Stimulated activated memory B cell treated with anti-CD40 and anti-IgM and Interleukin-4, amounts not matched to agents 10 μg/mL and 1 μg/mL and 100 μg/mL, for 72 hours (primary cell): ENCODE measurements around the gene TBC1D2B.
"Not testable (repeated sequence)": the region's sequence is repeated elsewhere in the genome, so short reads cannot be mapped to it uniquely, and the experiment has no call there.

Experiments
- ATAC-seq: fragments of 150-1000 bp; cut with Tn5 transposase; 2 replicates; pipeline ENCODE4 v1.10.0; 2021
- H3K27ac Mint-ChIP-seq: one replicate; pipeline ENCODE4 v1.8.0; 2022; ENCODE audit warnings: mild to moderate bottlenecking, mixed read lengths
- H3K27me3 Mint-ChIP-seq: one replicate; pipeline ENCODE4 v1.8.0; 2022; ENCODE audit warnings: mixed read lengths
- H3K36me3 Mint-ChIP-seq: one replicate; pipeline ENCODE4 v1.8.0; 2022; ENCODE audit warnings: mixed read lengths
- H3K4me1 Mint-ChIP-seq: one replicate; pipeline ENCODE4 v1.8.0; 2022; ENCODE audit warnings: mixed read lengths
- H3K4me3 Mint-ChIP-seq: one replicate; pipeline ENCODE4 v1.8.0; 2022; ENCODE audit warnings: mild to moderate bottlenecking, moderate library complexity, mixed read lengths
- H3K9me3 Mint-ChIP-seq: one replicate; pipeline ENCODE4 v1.8.0; 2022; ENCODE audit warnings: mixed read lengths

Gene TBC1D2B

GRCh38 chr15:77967798-77968197, 109.7 kb downstream of the TBC1D2B start:
- no peak overlapping the region for H3K4me3 Mint-ChIP-seq
- H3K4me1 Mint-ChIP-seq, result peaks cover 9% of the 10 kb centered on the region
- H3K27me3 Mint-ChIP-seq, result peaks cover 11% of the 10 kb centered on the region
- peaks cover 6% of the 10 kb centered on the region for H3K36me3 Mint-ChIP-seq
- no peak for ATAC-seq
- no peak overlapping the region for H3K27ac Mint-ChIP-seq
- peaks cover 4% of the 10 kb centered on the region for H3K9me3 Mint-ChIP-seq

GRCh38 chr15:77967235-77967615, 110.3 kb downstream of the TBC1D2B start:
- H3K27me3 Mint-ChIP-seq, ATAC-seq, H3K27ac Mint-ChIP-seq: not testable (repeated sequence)

GRCh38 chr15:77966540-77967234, 110.8 kb downstream of the TBC1D2B start:
- Mint-ChIP-seq H3K9me3 (peaks cover 4% of the 10 kb centered on the region), H3K27ac (no peak overlapping the region)
- ATAC-seq, result peak; percentile 67

More at GRCh38 chr15:77967235-77967615, 110.3 kb downstream of the TBC1D2B start:
- not testable (repeated sequence) for H3K4me3 Mint-ChIP-seq, H3K36me3 Mint-ChIP-seq, H3K9me3 Mint-ChIP-seq, H3K4me1 Mint-ChIP-seq

GRCh38 chr15:77964193-77964592, 113.3 kb downstream of the TBC1D2B start:
- ATAC-seq, result no peak
- H3K27ac Mint-ChIP-seq, result no peak overlapping the region
- peaks cover 3% of the 10 kb centered on the region for H3K9me3 Mint-ChIP-seq
- H3K36me3 Mint-ChIP-seq, result peaks cover 4% of the 10 kb centered on the region
- no peak overlapping the region for H3K4me3 Mint-ChIP-seq
- H3K4me1 Mint-ChIP-seq, result peaks cover 16% of the 10 kb centered on the region
- H3K27me3 Mint-ChIP-seq, result peaks cover 21% of the 10 kb centered on the region

More at GRCh38 chr15:77966540-77967234, 110.8 kb downstream of the TBC1D2B start:
- Mint-ChIP-seq H3K36me3 (peaks cover 6% of the 10 kb centered on the region), H3K4me3 (no peak overlapping the region), H3K27me3 (peaks cover 4% of the 10 kb centered on the region), H3K4me1 (peaks cover 9% of the 10 kb centered on the region)

- peaks cover 44% of the 10 kb centered on the region for H3K27me3 Mint-ChIP-seq
- no peak overlapping the region for H3K27ac Mint-ChIP-seq
- H3K4me1 Mint-ChIP-seq, result peaks cover 18% of the 10 kb centered on the region
- no peaks in the 10 kb centered on the region for H3K9me3 Mint-ChIP-seq
- H3K36me3 Mint-ChIP-seq, result no peaks in the 10 kb centered on the region
- peak overlapping the region; percentile 50 for H3K4me3 Mint-ChIP-seq
- peak; percentile 95 for ATAC-seq
Observed at GRCh38 chr15:77959432-77959879, 118.1 kb downstream of the TBC1D2B start.

GRCh38 chr15:77958716-77959431, 118.6 kb downstream of the TBC1D2B start:
- H3K27ac Mint-ChIP-seq, ATAC-seq, H3K36me3 Mint-ChIP-seq, H3K4me3 Mint-ChIP-seq, H3K9me3 Mint-ChIP-seq: not testable (repeated sequence)
- H3K4me1 Mint-ChIP-seq, result peaks cover 18% of the 10 kb centered on the region
- peaks cover 44% of the 10 kb centered on the region for H3K27me3 Mint-ChIP-seq

GRCh38 chr15:77958021-77958420, 119.5 kb downstream of the TBC1D2B start:
- not testable (repeated sequence) for H3K9me3 Mint-ChIP-seq, H3K36me3 Mint-ChIP-seq, H3K4me3 Mint-ChIP-seq, ATAC-seq, H3K27ac Mint-ChIP-seq
- peaks cover 16% of the 10 kb centered on the region for H3K4me1 Mint-ChIP-seq
- peaks cover 44% of the 10 kb centered on the region for H3K27me3 Mint-ChIP-seq

- not testable (repeated sequence) for H3K4me3 Mint-ChIP-seq, H3K9me3 Mint-ChIP-seq, H3K4me1 Mint-ChIP-seq, H3K36me3 Mint-ChIP-seq, H3K27ac Mint-ChIP-seq
- peak; percentile 41 for ATAC-seq
- H3K27me3 Mint-ChIP-seq, result peaks cover 21% of the 10 kb centered on the region
Observed at GRCh38 chr15:77953926-77954325, 123.6 kb downstream of the TBC1D2B start.

GRCh38 chr15:77952928-77953446, 124.5 kb downstream of the TBC1D2B start:
- H3K4me3 Mint-ChIP-seq, H3K4me1 Mint-ChIP-seq, H3K27ac Mint-ChIP-seq, H3K36me3 Mint-ChIP-seq, ATAC-seq, H3K9me3 Mint-ChIP-seq: not testable (repeated sequence)
- H3K27me3 Mint-ChIP-seq, result peaks cover 11% of the 10 kb centered on the region

GRCh38 chr15:77951105-77951786, 126.3 kb downstream of the TBC1D2B start:
- not testable (repeated sequence) for H3K27ac Mint-ChIP-seq, H3K36me3 Mint-ChIP-seq, H3K9me3 Mint-ChIP-seq, H3K4me1 Mint-ChIP-seq, ATAC-seq, H3K4me3 Mint-ChIP-seq, H3K27me3 Mint-ChIP-seq

GRCh38 chr15:77950470-77950869, 127.0 kb downstream of the TBC1D2B start:
- not testable (repeated sequence) for ATAC-seq, H3K27ac Mint-ChIP-seq, H3K4me1 Mint-ChIP-seq, H3K36me3 Mint-ChIP-seq, H3K27me3 Mint-ChIP-seq, H3K4me3 Mint-ChIP-seq, H3K9me3 Mint-ChIP-seq

GRCh38 chr15:77945566-77945965, 131.9 kb downstream of the TBC1D2B start:
- H3K27me3 Mint-ChIP-seq, result peaks cover 8% of the 10 kb centered on the region
- no peak overlapping the region for H3K27ac Mint-ChIP-seq
- no peak for ATAC-seq
- H3K36me3 Mint-ChIP-seq, result no peaks in the 10 kb centered on the region
- no peak overlapping the region for H3K4me3 Mint-ChIP-seq
- peaks cover 10% of the 10 kb centered on the region for H3K4me1 Mint-ChIP-seq
- H3K9me3 Mint-ChIP-seq, result no peaks in the 10 kb centered on the region
